Measurements from ENCODE around the gene FCSK. TPM values are rescaled to one million over a fixed set of nuclear protein-coding genes. Genes with fewer than 3 reads are reported as not detected.
A peak's percentile ranks its signal among the peaks of the same experiment; 100 is the strongest.

The FCSK gene
- total and polyA plus RNA-seq, 4 experiments from 2014 or later: 7.4 to 42.8 (median 26.3) TPM

GRCh38 chr16:70467608-70468007 is 13.2 kb downstream of the FCSK start:
- Histone ChIP-seq H3K27me3 (ENCODE audit: insufficient read depth, low read length) (no peaks in the 10 kb centered on the region), H3K36me3 (ENCODE audit: insufficient read depth, low read length) (no peaks in the 10 kb centered on the region), H3K9me3 (ENCODE audit: control insufficient read depth in 1 of 2, low read length in 2 of 2) (no peaks in the 10 kb centered on the region), H3K4me3 (ENCODE audit: low read length in 2 of 2) (no peak overlapping the region), H3K4me1 (ENCODE audit: insufficient read depth, low read length) (no peaks in the 10 kb centered on the region), H3K27ac (ENCODE audit: low read depth, low read length) (no peak overlapping the region)
- H3K4me3 Mint-ChIP-seq: no peak overlapping the region
- intact Hi-C loops (cut with micrococcal nuclease): no loop called here
- CTCF ChIA-PET (ENCODE audit: partially characterized antibody): no interaction called here
- no peaks in the 10 kb centered on the region for H3K27me3 Mint-ChIP-seq
- H3K4me1 Mint-ChIP-seq: no peaks in the 10 kb centered on the region
- H3K9me3 Mint-ChIP-seq: no peaks in the 10 kb centered on the region
- peak overlapping the region in 1 of 7 donors; percentile 36 for H3K27ac Mint-ChIP-seq
- DNase-seq: no peak
- POLR2A ChIA-PET (ENCODE audit: partially characterized antibody): no interaction called here
- H3K36me3 Mint-ChIP-seq: peaks cover 5 to 22% of the 10 kb centered on the region in 2 donors

GRCh38 chr16:70468776-70469525 is 14.6 kb downstream of the FCSK start:
- H3K27ac Mint-ChIP-seq: peak overlapping the region in 1 of 7 donors; percentile 68
- no peaks in the 10 kb centered on the region for H3K4me1 ChIP-seq (ENCODE audit: insufficient read depth, low read length)

GRCh38 chr16:70470141-70470926 is 15.9 kb downstream of the FCSK start:
- ChIA-PET POLR2A (ENCODE audit: partially characterized antibody) (interaction anchor here (0.6 to 1.5 kb wide), 3 partner anchors 16 to 123 kb away, joined by 3 to 4 read pairs (median 3); partner anchors contain the start of gene FCSK), CTCF (ENCODE audit: partially characterized antibody) (interaction anchor here (0.6 to 3.0 kb wide), 6 partner anchors 71 to 199 kb away, joined by 3 to 12 read pairs (median 3); no protein-coding TSS in a partner anchor)
- DNase-seq: no peak
- Histone ChIP-seq H3K9me3 (ENCODE audit: control insufficient read depth in 1 of 2, low read length in 2 of 2) (no peaks in the 10 kb centered on the region), H3K4me3 (ENCODE audit: low read length in 2 of 2) (no peak overlapping the region), H3K27ac (ENCODE audit: low read depth, low read length) (no peak overlapping the region), H3K4me1 (ENCODE audit: insufficient read depth, low read length) (no peaks in the 10 kb centered on the region), H3K27me3 (ENCODE audit: insufficient read depth, low read length) (no peaks in the 10 kb centered on the region), H3K36me3 (ENCODE audit: insufficient read depth, low read length) (no peaks in the 10 kb centered on the region)
- peak overlapping the region in 3 of 7 donors; percentile 55 to 60 (median 57) for H3K27ac Mint-ChIP-seq
- peaks cover 3 to 12% of the 10 kb centered on the region in 2 donors for H3K36me3 Mint-ChIP-seq
- intact Hi-C loops (cut with micrococcal nuclease): loop anchor here (5.0 kb wide), 1 partner anchor 73 kb away; no protein-coding TSS in a partner anchor
- H3K4me1 Mint-ChIP-seq: no peaks in the 10 kb centered on the region
- H3K4me3 Mint-ChIP-seq: no peak overlapping the region
- no peaks in the 10 kb centered on the region for H3K9me3 Mint-ChIP-seq
- no peaks in the 10 kb centered on the region for H3K27me3 Mint-ChIP-seq

More at GRCh38 chr16:70468776-70469525, 14.6 kb downstream of the FCSK start:
- no peaks in the 10 kb centered on the region for H3K27me3 ChIP-seq (ENCODE audit: insufficient read depth, low read length)
- intact Hi-C loops (cut with micrococcal nuclease): no loop called here
- H3K9me3 ChIP-seq (ENCODE audit: control insufficient read depth in 1 of 2, low read length in 2 of 2): no peaks in the 10 kb centered on the region
- no peaks in the 10 kb centered on the region for H3K4me1 Mint-ChIP-seq
- POLR2A ChIA-PET (ENCODE audit: partially characterized antibody): interaction anchor here (1.1 to 1.5 kb wide), 2 partner anchors 9 to 15 kb away, joined by 4 read pairs; partner anchors contain the start of gene FCSK
- peaks cover 3 to 19% of the 10 kb centered on the region in 2 donors for H3K36me3 Mint-ChIP-seq
- H3K4me3 ChIP-seq (ENCODE audit: low read length in 2 of 2): no peak overlapping the region
- CTCF ChIA-PET (ENCODE audit: partially characterized antibody): interaction anchor here (0.9 to 3.0 kb wide), 4 partner anchors 22 to 100 kb away, joined by 3 to 12 read pairs (median 4); no protein-coding TSS in a partner anchor
- H3K9me3 Mint-ChIP-seq: no peaks in the 10 kb centered on the region
- DNase-seq: no peak
- H3K27ac ChIP-seq (ENCODE audit: low read depth, low read length): no peak overlapping the region
- H3K27me3 Mint-ChIP-seq: no peaks in the 10 kb centered on the region
- H3K36me3 ChIP-seq (ENCODE audit: insufficient read depth, low read length): no peaks in the 10 kb centered on the region
- no peak overlapping the region for H3K4me3 Mint-ChIP-seq

GRCh38 chr16:70470927-70471341 is 16.5 kb downstream of the FCSK start:
- Histone ChIP-seq H3K36me3 (ENCODE audit: insufficient read depth, low read length) (no peaks in the 10 kb centered on the region), H3K27me3 (ENCODE audit: insufficient read depth, low read length) (no peaks in the 10 kb centered on the region), H3K9me3 (ENCODE audit: control insufficient read depth in 1 of 2, low read length in 2 of 2) (no peaks in the 10 kb centered on the region), H3K4me3 (ENCODE audit: low read length in 2 of 2) (no peak overlapping the region), H3K27ac (ENCODE audit: low read depth, low read length) (no peak overlapping the region), H3K4me1 (ENCODE audit: insufficient read depth, low read length) (no peaks in the 10 kb centered on the region)
- CTCF ChIA-PET (ENCODE audit: partially characterized antibody): interaction anchor here (0.6 to 3.0 kb wide), 7 partner anchors 76 to 563 kb away, joined by 3 to 12 read pairs (median 3); no protein-coding TSS in a partner anchor
- H3K4me1 Mint-ChIP-seq: no peaks in the 10 kb centered on the region
- no peaks in the 10 kb centered on the region for H3K9me3 Mint-ChIP-seq
- H3K36me3 Mint-ChIP-seq: peaks cover 3 to 11% of the 10 kb centered on the region in 2 donors
- POLR2A ChIA-PET (ENCODE audit: partially characterized antibody): interaction anchor here (0.6 to 1.0 kb wide), 2 partner anchors 105 to 124 kb away, joined by 3 read pairs; no protein-coding TSS in a partner anchor
- no peak for DNase-seq
- intact Hi-C loops (cut with micrococcal nuclease): loop anchor here (5.0 kb wide), 1 partner anchor 74 kb away; no protein-coding TSS in a partner anchor
- H3K4me3 Mint-ChIP-seq: no peak overlapping the region
- H3K27ac Mint-ChIP-seq: no peak overlapping the region
- H3K27me3 Mint-ChIP-seq: no peaks in the 10 kb centered on the region

GRCh38 chr16:70472786-70473433 is 18.5 kb downstream of the FCSK start:
- Mint-ChIP-seq H3K4me3 (no peak overlapping the region), H3K36me3 (peaks cover 5 to 15% of the 10 kb centered on the region in 2 donors), H3K27me3 (no peaks in the 10 kb centered on the region), H3K9me3 (no peaks in the 10 kb centered on the region), H3K27ac (no peak overlapping the region), H3K4me1 (no peaks in the 10 kb centered on the region)
- no peak for DNase-seq
- intact Hi-C loops (cut with micrococcal nuclease): loop anchor here (5.0 kb wide), 1 partner anchor 76 kb away; no protein-coding TSS in a partner anchor
- no peaks in the 10 kb centered on the region for H3K4me1 ChIP-seq (ENCODE audit: insufficient read depth, low read length)
- ChIA-PET POLR2A (ENCODE audit: partially characterized antibody) (no interaction called here), CTCF (ENCODE audit: partially characterized antibody) (interaction anchor here (0.6 to 1.5 kb wide), 3 partner anchors 14 to 299 kb away, joined by 3 read pairs; no protein-coding TSS in a partner anchor)
- H3K9me3 ChIP-seq (ENCODE audit: control insufficient read depth in 1 of 2, low read length in 2 of 2): no peaks in the 10 kb centered on the region
- H3K27me3 ChIP-seq (ENCODE audit: insufficient read depth, low read length): no peaks in the 10 kb centered on the region
- H3K36me3 ChIP-seq (ENCODE audit: insufficient read depth, low read length): no peaks in the 10 kb centered on the region
- H3K4me3 ChIP-seq (ENCODE audit: low read length in 2 of 2): no peak overlapping the region
- no peak overlapping the region for H3K27ac ChIP-seq (ENCODE audit: low read depth, low read length)

- peak overlapping the region in 3 of 7 donors; percentile 22 to 82 (median 44) for H3K27ac Mint-ChIP-seq
- Histone ChIP-seq H3K27me3 (ENCODE audit: insufficient read depth, low read length) (no peaks in the 10 kb centered on the region), H3K9me3 (ENCODE audit: control insufficient read depth in 1 of 2, low read length in 2 of 2) (no peaks in the 10 kb centered on the region), H3K4me3 (ENCODE audit: low read length in 2 of 2) (no peak overlapping the region), H3K27ac (ENCODE audit: low read depth, low read length) (no peak overlapping the region), H3K4me1 (ENCODE audit: insufficient read depth, low read length) (no peaks in the 10 kb centered on the region), H3K36me3 (ENCODE audit: insufficient read depth, low read length) (no peaks in the 10 kb centered on the region)
- ChIA-PET CTCF (ENCODE audit: partially characterized antibody) (interaction anchor here (1.5 kb wide), 1 partner anchor 104 kb away, joined by 3 read pairs; no protein-coding TSS in a partner anchor), POLR2A (ENCODE audit: partially characterized antibody) (no interaction called here)
- intact Hi-C loops (cut with micrococcal nuclease): loop anchor here (5.0 kb wide), 1 partner anchor 76 kb away; no protein-coding TSS in a partner anchor
- H3K36me3 Mint-ChIP-seq: peaks cover 5 to 19% of the 10 kb centered on the region in 2 donors
- no peaks in the 10 kb centered on the region for H3K27me3 Mint-ChIP-seq
- no peak overlapping the region for H3K4me3 Mint-ChIP-seq
- H3K9me3 Mint-ChIP-seq: no peaks in the 10 kb centered on the region
- no peak for DNase-seq
- peaks cover 0 to 4% (median 0%) of the 10 kb centered on the region in 4 donors for H3K4me1 Mint-ChIP-seq
These were observed 19.3 kb downstream of the FCSK start for GRCh38 chr16:70473446-70474319.

Measured in CD4-positive, alpha-beta memory T cell (primary cell).